ENCODE results near the gene GAS2L1. TPM values are rescaled to one million over a fixed set of nuclear protein-coding genes. Genes with fewer than 3 reads are reported as not detected.

The GAS2L1 gene
- total and polyA plus RNA-seq, 2 experiments from 2014 or later = 5.2 to 9.5 TPM

DNA sequence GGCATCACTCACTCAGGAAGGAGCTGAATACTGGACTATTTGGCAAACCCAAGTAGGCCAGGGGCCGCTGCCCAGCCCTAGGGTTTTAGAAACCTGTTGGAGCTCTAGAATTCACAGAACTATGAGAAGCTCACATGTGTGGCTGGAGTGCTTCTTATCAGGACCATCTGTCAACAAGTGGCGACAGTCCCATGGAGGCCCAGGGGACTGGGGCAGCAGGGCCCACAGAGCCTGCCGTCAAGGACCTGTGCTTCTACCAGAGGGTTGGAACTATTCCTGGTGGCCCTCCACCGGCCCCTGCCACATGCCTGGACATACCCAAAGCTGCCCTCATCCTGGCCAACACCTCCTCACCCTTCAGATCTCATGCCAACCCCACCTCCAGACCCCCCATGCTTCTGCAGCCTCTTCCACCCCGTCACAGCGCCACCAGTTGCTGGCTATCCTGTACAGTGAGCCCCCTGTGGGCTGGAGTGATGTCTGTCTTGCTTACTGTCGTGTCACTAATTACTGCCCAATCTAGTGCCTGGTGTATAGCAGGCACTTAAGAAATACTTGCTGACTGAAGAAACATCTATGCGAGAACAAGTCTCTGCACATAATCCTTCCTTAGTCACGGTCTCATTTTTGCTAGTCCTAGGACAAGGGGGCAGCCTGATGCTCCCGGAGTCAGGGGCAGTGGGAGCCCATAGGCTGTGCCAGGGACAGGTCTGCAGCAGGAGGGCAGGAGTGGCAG is 36.3 kb downstream of the GAS2L1 start:
- Histone ChIP-seq H3K9me2 (ENCODE audit: insufficient read depth) (no peaks in the 10 kb centered on the region), H3K27me3 (ENCODE audit: insufficient read depth) (no peaks in the 10 kb centered on the region), H2AFZ (no peak overlapping the region), H3K4me1 (ENCODE audit: insufficient read depth) (no peaks in the 10 kb centered on the region), H3K4me3 (no peak overlapping the region), H3K27ac (ENCODE audit: low read depth) (no peak overlapping the region), H4K20me1 (replicated peaks; ENCODE audit: insufficient read depth) (no peaks in the 10 kb centered on the region; the same call in 1 of the 2 replicates), H3K79me2 (replicated peaks; ENCODE audit: insufficient read depth) (no peaks in the 10 kb centered on the region), H3K4me2 (no peak overlapping the region), H3F3A (replicated peaks; ENCODE audit: low read depth) (no peaks in the 10 kb centered on the region), H3K36me3 (ENCODE audit: insufficient read depth) (peaks cover 8% of the 10 kb centered on the region; the same call in 1 of the 2 replicates)
- H3K36me3 Mint-ChIP-seq (ENCODE audit: low read depth) = peaks cover 53% of the 10 kb centered on the region
- no peaks in the 10 kb centered on the region for H3K4me1 Mint-ChIP-seq
- DNase-seq (ENCODE audit: low spot score) = no peak
- no peak overlapping the region for H3K4me3 Mint-ChIP-seq
- TF ChIP-seq, protein P1, sequence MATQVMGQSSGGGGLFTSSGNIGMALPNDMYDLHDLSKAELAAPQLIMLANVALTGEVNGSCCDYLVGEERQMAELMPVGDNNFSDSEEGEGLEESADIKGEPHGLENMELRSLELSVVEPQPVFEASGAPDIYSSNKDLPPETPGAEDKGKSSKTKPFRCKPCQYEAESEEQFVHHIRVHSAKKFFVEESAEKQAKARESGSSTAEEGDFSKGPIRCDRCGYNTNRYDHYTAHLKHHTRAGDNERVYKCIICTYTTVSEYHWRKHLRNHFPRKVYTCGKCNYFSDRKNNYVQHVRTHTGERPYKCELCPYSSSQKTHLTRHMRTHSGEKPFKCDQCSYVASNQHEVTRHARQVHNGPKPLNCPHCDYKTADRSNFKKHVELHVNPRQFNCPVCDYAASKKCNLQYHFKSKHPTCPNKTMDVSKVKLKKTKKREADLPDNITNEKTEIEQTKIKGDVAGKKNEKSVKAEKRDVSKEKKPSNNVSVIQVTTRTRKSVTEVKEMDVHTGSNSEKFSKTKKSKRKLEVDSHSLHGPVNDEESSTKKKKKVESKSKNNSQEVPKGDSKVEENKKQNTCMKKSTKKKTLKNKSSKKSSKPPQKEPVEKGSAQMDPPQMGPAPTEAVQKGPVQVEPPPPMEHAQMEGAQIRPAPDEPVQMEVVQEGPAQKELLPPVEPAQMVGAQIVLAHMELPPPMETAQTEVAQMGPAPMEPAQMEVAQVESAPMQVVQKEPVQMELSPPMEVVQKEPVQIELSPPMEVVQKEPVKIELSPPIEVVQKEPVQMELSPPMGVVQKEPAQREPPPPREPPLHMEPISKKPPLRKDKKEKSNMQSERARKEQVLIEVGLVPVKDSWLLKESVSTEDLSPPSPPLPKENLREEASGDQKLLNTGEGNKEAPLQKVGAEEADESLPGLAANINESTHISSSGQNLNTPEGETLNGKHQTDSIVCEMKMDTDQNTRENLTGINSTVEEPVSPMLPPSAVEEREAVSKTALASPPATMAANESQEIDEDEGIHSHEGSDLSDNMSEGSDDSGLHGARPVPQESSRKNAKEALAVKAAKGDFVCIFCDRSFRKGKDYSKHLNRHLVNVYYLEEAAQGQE (IDR thresholded peaks at IDR 0.05; ENCODE audit: unreplicated experiment) = no peak
- TF ChIP-seq CTCF (conservative IDR thresholded peaks at IDR 0.05; ENCODE audit: low read depth in 2 of 2) = 0 out of 4 replicates have a peak, but pooled peaks of 1 of the 2 experiments have one; percentile 4
- no peaks in the 10 kb centered on the region for H3K9me3 Mint-ChIP-seq
- ATAC-seq = no peak
- H3K27me3 Mint-ChIP-seq (ENCODE audit: insufficient read depth, low read depth, poor library complexity) = peaks cover 4% of the 10 kb centered on the region
- H3K27ac Mint-ChIP-seq = no peak overlapping the region

DNA sequence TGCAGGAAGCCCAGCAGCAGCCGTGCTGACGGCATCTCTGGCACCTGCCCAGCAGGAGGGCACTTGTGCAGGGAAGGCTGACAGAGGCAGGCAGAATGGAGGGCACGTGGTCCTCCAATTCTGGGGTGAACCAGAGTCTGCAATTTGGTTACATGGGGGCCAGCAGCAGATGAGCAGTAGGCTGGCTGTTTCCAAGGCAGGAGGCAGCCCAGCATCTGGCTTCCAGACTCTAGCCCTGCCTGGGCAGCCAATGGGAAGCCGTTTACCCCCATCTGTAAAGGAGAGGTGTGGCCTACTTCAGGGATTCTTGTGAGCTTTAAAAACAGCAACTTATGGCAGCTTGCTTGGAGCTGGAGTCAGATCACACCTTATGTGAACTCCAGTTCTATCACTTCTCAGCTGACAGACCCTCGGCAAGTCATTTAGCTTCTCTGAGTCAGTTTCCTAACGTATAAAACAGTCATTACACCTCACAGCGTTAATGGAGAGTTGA is 36.9 kb downstream of the GAS2L1 start:
- Mint-ChIP-seq H3K27ac (no peak overlapping the region), H3K9me3 (no peaks in the 10 kb centered on the region), H3K36me3 (ENCODE audit: low read depth) (peaks cover 52% of the 10 kb centered on the region), H3K27me3 (ENCODE audit: insufficient read depth, low read depth, poor library complexity) (peaks cover 4% of the 10 kb centered on the region), H3K4me1 (no peaks in the 10 kb centered on the region), H3K4me3 (no peak overlapping the region)
- ATAC-seq (peak; percentile 57; the same call in 2 of the 3 replicates), DNase-seq (ENCODE audit: low spot score) (no peak)
- Histone ChIP-seq H3K27ac (ENCODE audit: low read depth) (no peak overlapping the region), H4K20me1 (replicated peaks; ENCODE audit: insufficient read depth) (no peaks in the 10 kb centered on the region; the same call in 1 of the 2 replicates), H3K4me3 (no peak overlapping the region), H2AFZ (no peak overlapping the region), H3K79me2 (replicated peaks; ENCODE audit: insufficient read depth) (no peaks in the 10 kb centered on the region), H3K36me3 (ENCODE audit: insufficient read depth) (peaks cover 8% of the 10 kb centered on the region), H3K27me3 (ENCODE audit: insufficient read depth) (no peaks in the 10 kb centered on the region), H3K4me1 (ENCODE audit: insufficient read depth) (no peaks in the 10 kb centered on the region), H3K4me2 (no peak overlapping the region), H3F3A (replicated peaks; ENCODE audit: low read depth) (no peaks in the 10 kb centered on the region), H3K9me2 (ENCODE audit: insufficient read depth) (no peaks in the 10 kb centered on the region)
- TF ChIP-seq ZNF462 (CRISPR knock-in tag; IDR thresholded peaks at IDR 0.05) (no peak), CTCF (conservative IDR thresholded peaks at IDR 0.05; ENCODE audit: low read depth in 2 of 2) (no peak), EZH2phosphoT487 (IDR thresholded peaks at IDR 0.05; ENCODE audit: unreplicated experiment) (no peak), JUNB (IDR thresholded peaks at IDR 0.05; ENCODE audit: unreplicated experiment) (no peak)

Measured in GM23338 (cell line).